ENCODE results near the gene C1orf52. TPM values are rescaled to one million over a fixed set of nuclear protein-coding genes. Genes with fewer than 3 reads are reported as not detected.

Gene C1orf52
- 10 to 100 TPM; 26.8 to 28.3 TPM for total RNA-seq

GRCh38 chr1:85259118-85259911 lies at the start of gene C1orf52:
Gene C1orf52 (minus strand): TSS chr1:85259662. CDS start chr1:85259633, 29 bp downstream.
- ChIA-PET POLR2A (interaction anchor here (1.0 to 1.8 kb wide), 4 partner anchors 17 to 314 kb away, joined by 3 to 12 read pairs (median 4); partner anchors contain the start of gene BCL10), CTCF (interaction anchor here (0.7 to 1.8 kb wide), 17 partner anchors 11 to 315 kb away, joined by 3 to 12 read pairs (median 4); partner anchors contain the start of genes BCL10 and SYDE2)

DNA sequence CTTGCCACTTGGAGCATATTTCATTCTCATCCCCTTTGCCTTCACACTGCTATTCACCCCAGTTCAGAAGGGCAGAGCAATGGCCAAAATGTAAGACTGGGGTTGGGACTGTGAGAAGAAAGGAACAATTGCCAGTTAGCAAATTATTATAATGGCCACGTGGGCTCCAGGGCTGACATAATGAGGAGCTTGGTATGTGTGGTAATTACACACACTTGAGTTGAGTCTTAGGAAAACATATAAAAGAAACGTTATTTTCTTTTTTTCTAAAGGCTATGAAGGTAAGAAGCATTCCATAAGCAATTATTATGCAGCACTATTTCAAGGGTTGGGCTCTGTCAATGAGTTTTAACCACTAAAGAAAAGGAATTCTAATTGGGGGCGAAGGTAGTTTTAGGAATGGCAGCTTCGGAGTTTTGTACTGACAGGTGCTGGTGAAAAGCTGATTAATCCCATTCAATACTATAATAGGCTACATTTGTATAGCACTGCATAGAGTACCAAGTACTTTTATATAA lies 49.4 kb upstream of the C1orf52 start:
- CTCF ChIA-PET: interaction anchor here (1.0 to 2.2 kb wide), 2 partner anchors 158 to 272 kb away, joined by 4 to 9 read pairs; partner anchors contain the start of gene CCN1
- POLR2A ChIA-PET: no interaction called here

DNA sequence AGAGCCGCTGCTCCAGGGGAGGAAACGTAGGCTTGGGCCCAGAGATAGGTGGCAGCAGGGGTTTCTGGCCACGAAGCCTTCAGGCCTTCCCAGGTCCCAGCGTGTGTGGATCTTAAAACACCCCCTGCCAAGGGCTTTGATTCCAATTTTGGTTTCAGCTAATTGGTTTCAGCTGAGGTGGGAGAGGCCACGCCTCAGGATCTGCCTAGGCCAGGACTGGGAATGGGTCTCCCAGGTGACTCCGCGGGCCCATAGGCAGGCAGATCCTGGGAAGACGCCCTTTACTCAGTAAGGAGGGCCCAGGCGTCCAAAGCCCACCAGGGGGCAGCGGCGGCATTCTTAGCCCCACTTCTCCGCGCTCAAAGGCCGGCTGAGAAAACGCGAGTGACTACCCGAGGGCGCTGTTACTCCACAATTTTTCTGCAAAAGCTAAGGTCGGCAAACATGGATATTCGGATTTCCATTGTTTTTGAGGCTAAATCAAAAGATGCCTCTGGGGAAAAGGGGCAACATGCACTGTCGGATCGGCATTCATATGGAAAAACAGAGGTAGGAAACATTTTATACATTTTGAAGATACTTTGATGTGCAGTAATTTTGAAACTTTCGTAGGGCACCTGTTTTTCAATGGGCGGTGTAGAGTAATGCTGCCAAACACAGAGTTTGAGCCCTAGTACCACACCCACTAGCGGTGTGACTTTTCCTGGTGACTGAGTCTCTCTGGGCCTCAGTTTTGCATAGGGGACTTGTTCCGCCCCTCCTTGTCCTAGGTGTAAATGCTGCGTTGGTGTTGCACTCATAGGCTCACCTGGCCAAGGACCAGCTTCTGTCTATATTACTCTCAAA lies 48.7 kb upstream of the C1orf52 start:
- ChIA-PET CTCF (interaction anchor here (0.8 to 2.2 kb wide), 4 partner anchors 159 to 384 kb away, joined by 3 to 9 read pairs (median 4); partner anchors contain the start of gene CCN1), POLR2A (no interaction called here)

GRCh38 chr1:85306236-85306635 lies 46.8 kb upstream of the C1orf52 start:
- POLR2A ChIA-PET: no interaction called here

DNA sequence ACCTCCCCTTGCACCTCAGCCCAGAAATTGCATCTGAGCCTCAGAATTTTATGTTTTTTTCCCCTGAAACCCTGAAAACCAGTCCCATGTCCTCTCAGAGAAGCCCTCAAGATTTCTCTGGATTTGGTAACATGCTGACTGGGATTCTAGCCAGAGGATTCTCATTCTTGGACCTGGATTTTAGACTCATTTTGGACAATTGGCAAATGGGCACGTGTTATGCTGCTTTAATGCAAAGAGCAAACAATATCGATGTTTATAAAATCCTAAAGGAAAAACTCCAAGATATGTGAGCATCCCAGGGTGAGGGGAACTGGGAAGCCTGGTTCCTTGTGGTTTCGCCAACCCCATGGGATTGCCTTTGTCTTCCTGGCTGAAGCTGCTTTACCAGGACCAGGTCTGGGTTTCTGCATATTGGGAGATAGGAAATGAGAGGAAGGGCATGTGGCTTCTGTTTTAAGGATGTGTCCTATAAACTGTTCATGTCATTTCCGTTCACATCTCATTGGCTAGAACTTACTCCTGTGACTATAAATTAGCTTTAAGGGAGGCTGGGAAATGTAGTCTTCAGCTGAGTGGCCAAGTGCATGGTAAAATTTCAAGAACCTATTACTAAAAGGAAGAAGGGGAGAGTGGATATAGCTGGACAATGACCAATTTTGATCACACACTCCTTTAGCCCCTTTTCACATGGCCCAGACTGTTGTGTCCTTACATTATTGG lies 44.1 kb upstream of the C1orf52 start:
- CTCF ChIA-PET: no interaction called here
- POLR2A ChIA-PET: no interaction called here

More at GRCh38 chr1:85306236-85306635, 46.8 kb upstream of the C1orf52 start:
- CTCF ChIA-PET: no interaction called here

DNA sequence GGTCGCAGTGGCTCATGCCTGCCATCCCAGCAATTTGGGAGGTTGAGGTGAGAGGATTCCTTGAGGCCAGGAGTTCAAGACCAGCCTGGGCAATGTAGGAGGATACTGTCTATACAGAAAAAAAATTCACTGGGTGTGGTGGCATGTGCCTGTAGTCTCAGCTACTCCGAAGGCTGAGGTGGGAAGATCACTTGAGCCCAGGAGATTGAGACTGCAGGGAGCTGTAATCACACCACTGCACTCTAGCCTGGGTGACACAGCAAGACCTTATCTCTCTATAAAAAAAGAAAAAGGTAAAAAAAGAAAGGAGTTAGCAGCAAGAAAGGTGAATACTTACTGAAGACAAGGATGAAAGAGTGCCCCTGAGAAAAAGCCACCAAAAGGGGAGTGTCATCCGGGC lies 40.7 kb upstream of the C1orf52 start:
- ChIA-PET POLR2A (no interaction called here), CTCF (no interaction called here)

GRCh38 chr1:85297855-85298629 lies 38.6 kb upstream of the C1orf52 start:
- ChIA-PET POLR2A (interaction anchor here (1.2 kb wide), 1 partner anchor 8 kb away, joined by 6 read pairs; no protein-coding TSS in a partner anchor), CTCF (interaction anchor here (1.0 to 1.8 kb wide), 3 partner anchors 22 to 410 kb away, joined by 3 to 6 read pairs (median 3); partner anchors contain the start of genes BCL10 and ZNHIT6)

DNA sequence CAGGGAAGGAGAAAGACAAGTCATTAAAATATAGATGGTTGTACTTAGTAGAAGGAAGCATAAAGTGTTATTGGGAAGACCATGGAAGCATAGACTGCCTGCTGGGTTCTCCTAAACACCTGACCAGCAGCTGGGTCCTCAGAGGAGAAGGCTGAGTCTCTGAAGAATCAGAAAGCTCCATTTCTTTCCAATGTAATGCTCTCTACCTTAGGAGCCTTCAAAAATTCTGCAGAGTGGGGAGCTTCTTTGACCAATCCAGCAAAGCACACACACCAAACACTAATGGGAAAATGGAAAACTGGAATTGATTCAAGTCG lies 38.0 kb upstream of the C1orf52 start:
- ChIA-PET POLR2A (interaction anchor here (1.2 kb wide), 1 partner anchor 8 kb away, joined by 6 read pairs; no protein-coding TSS in a partner anchor), CTCF (interaction anchor here (0.5 to 1.8 kb wide), 3 partner anchors 21 to 948 kb away, joined by 3 to 6 read pairs (median 3); partner anchors contain the start of gene BCL10)

DNA sequence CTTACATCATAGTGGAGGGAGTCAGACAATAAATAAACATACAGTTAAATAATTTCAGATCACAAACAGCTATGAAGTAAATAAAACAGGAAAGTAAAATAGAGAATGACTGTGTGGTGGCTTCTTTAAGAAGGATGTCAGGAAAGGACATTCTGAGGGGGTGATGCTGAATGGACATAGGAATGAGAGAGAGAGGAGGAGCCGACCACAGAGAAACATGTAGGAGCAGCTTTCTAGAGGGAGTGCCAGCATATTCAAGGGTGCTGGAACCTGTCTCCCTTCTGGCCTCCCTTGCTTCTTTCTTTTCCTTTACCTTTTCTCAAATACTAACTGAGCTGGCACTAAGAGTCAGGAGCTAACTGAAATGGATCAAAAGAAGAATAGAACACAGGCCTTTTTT lies 37.5 kb upstream of the C1orf52 start:
- ChIA-PET CTCF (interaction anchor here (0.5 to 1.8 kb wide), 3 partner anchors 21 to 949 kb away, joined by 3 to 6 read pairs (median 3); partner anchors contain the start of gene BCL10), POLR2A (no interaction called here)

GRCh38 chr1:85295654-85296053 lies 36.2 kb upstream of the C1orf52 start:
- ChIA-PET POLR2A (no interaction called here), CTCF (interaction anchor here (1.1 kb wide), 1 partner anchor 15 kb away, joined by 3 read pairs; no protein-coding TSS in a partner anchor)

DNA sequence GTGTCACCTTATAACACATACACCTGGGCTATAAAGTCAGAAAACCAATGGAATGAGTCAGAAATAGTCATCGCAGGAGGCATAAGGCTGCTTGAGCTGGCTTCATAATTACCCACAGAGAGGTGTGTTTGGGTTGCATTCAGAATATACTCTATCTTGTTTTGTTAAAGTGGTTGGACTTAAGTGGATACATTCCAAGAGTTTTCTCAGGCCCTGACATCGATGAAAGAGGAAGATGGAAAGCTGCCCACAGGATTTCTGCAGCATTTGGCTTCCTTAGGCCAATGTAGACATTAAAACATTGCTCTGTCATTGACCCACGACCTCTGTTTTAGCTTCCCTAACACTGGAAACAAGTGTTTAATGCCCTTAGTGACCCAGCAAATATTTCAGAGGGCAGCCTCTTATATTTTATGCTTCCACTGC lies 35.6 kb upstream of the C1orf52 start:
- CTCF ChIA-PET: interaction anchor here (1.1 kb wide), 1 partner anchor 14 kb away, joined by 3 read pairs; no protein-coding TSS in a partner anchor
- POLR2A ChIA-PET: no interaction called here

DNA sequence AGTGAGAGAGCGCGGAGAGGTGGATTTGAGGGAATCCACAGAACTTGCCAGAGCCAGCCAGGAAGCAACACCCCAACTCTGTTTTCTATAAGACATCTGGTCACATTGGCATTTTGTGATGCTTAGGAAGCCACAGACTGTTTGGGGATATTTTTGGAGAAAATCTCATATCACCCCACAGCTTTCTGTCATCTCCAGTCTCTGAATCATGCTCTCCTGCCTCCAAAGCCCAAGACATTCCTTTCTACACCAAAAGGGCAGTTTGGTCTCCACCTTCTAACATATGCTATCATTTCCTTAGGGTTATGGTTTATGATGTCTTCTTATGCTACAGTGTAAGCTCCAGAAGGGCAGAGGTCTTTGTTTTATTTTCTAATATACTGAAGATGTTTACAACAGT lies 31.4 kb upstream of the C1orf52 start:
- ChIA-PET POLR2A (no interaction called here), CTCF (no interaction called here)

GRCh38 chr1:85289848-85290335 lies 30.4 kb upstream of the C1orf52 start:
- ChIA-PET POLR2A (interaction anchor here (1.0 to 2.3 kb wide), 2 partner anchors 8 to 12 kb away, joined by 6 to 7 read pairs; no protein-coding TSS in a partner anchor), CTCF (no interaction called here)

GRCh38 chr1:85289207-85289847 lies 29.9 kb upstream of the C1orf52 start:
- CTCF ChIA-PET: no interaction called here
- POLR2A ChIA-PET: interaction anchor here (1.0 to 2.3 kb wide), 2 partner anchors 9 to 12 kb away, joined by 6 to 7 read pairs; no protein-coding TSS in a partner anchor

DNA sequence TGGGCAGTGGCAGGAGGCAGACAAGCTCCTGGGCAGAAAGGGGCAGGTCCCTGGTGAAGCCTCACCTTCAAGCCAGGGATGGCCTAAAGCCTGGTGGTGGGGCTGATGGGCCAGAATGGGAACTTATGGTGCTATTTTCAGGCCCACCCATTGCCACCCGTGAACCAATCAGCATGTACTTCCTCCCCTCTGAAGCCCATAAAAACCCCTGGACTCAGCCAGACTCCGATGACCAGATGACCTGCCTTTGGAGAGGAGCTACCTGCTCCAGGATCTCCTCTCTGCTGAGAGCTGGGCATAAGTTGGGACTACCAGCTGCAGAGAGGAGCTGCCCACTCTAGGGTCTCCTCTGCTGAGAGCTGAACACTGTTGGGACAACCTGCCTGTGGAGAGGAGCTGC lies 24.7 kb upstream of the C1orf52 start:
- ChIA-PET POLR2A (no interaction called here), CTCF (no interaction called here)

- CTCF ChIA-PET: no interaction called here
- POLR2A ChIA-PET: no interaction called here
Measured at GRCh38 chr1:85283475-85284199, 24.2 kb upstream of the C1orf52 start.

DNA sequence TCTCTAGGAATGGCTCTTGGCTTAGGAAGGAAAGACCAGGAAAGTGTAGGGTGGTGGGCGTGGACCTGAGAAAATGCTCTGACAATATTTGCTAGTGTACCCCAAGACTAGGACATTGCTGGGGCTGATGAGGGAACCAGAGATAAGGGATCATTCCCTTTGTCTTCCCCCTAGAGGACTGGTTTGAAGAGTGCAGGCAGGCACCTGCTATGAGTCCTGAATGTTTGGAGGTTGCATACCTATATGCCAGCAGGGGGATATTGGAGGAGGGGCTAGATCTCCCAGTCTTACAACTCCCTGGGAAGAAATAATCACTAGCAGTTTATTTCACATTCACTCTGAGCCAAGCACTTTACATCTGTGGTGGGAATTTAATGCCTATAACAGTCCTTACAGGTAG lies 23.0 kb upstream of the C1orf52 start:
- CTCF ChIA-PET: no interaction called here

More for the DNA sequence above, 23.0 kb upstream of the C1orf52 start:
- POLR2A ChIA-PET: no interaction called here

All from activated CD8-positive, alpha-beta memory T cell treated with anti-CD3 and anti-CD28 coated beads for 36 hours (primary cell).